ENCODE measurements around the gene DNMT1. TPM values are rescaled to one million over a fixed set of nuclear protein-coding genes. Genes with fewer than 3 reads are reported as not detected.

DNMT1 gene
- total and polyA plus RNA-seq, 2 donors (not counting 1 experiment from before 2014, with no cell fraction given), result 53.0 to 119 TPM

DNA sequence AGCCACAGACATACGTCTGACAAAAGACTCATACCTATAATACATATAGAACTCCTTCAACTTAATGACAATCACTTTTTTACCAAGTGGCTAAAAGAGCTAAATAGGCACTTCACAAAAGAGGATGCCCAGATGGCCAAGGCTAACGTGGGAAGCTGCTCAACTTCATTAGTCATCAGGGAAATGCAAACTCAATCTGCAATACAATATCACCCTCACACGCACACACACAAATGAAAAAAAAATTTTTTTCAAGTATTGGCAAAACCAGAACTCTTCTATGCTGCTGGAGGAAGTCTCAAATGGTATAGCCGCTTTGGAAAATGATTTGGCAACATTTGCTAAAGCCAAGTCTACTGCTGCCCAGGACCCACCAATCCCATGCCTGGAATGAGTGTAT lies 14.6 kb upstream of the DNMT1 start:
- H3K36me3 ChIP-seq (replicated peaks in 1 of 2; ENCODE audit: control extremely low read depth in 1 of 2, control insufficient read depth in 1 of 2, extremely low read depth in 1 of 2, insufficient read depth in 2 of 2, low read length in 1 of 2), result no peaks in the 10 kb centered on the region
- H3K27me3 Mint-ChIP-seq, result no peaks in the 10 kb centered on the region
- no peak for ATAC-seq (ENCODE audit: low read depth)
- H3K9me3 ChIP-seq (ENCODE audit: control extremely low read depth in 1 of 3, control insufficient read depth in 2 of 3, insufficient read depth in 1 of 3, low read length in 2 of 3), result peaks cover 0 to 8% (median 0%) of the 10 kb centered on the region in 3 donors
- H3K79me2 ChIP-seq (ENCODE audit: control insufficient read depth, insufficient read depth, low read length), result no peaks in the 10 kb centered on the region
- H2AFZ ChIP-seq (ENCODE audit: insufficient read depth, low read depth, low read length, poor library complexity, severe bottlenecking), result no peak overlapping the region
- no peaks in the 10 kb centered on the region for H3K4me1 Mint-ChIP-seq
- no peaks in the 10 kb centered on the region for H3K9me3 Mint-ChIP-seq (ENCODE audit: insufficient read depth)
- intact Hi-C loops (cut with micrococcal nuclease), result no loop called here
- H3K27me3 ChIP-seq (replicated peaks in 1 of 4; ENCODE audit: control extremely low read depth in 1 of 4, control insufficient read depth in 3 of 4, insufficient read depth in 4 of 4, low read length in 3 of 4), result no peaks in the 10 kb centered on the region
- ChIA-PET POLR2A (no interaction called here), CTCF (interaction anchor here (1.5 kb wide), 1 partner anchor 41 kb away, joined by 3 read pairs; no protein-coding TSS in a partner anchor)
- H3K4me2 ChIP-seq (replicated peaks; ENCODE audit: low read depth, low read length, poor library complexity, severe bottlenecking), result no peak overlapping the region
- TF ChIP-seq EZH2 (IDR thresholded peaks at IDR 0.05; ENCODE audit: borderline replicate concordance, insufficient read depth, low read depth, low read length, poor library complexity, severe bottlenecking), result no peak
- TF ChIP-seq, protein P1, sequence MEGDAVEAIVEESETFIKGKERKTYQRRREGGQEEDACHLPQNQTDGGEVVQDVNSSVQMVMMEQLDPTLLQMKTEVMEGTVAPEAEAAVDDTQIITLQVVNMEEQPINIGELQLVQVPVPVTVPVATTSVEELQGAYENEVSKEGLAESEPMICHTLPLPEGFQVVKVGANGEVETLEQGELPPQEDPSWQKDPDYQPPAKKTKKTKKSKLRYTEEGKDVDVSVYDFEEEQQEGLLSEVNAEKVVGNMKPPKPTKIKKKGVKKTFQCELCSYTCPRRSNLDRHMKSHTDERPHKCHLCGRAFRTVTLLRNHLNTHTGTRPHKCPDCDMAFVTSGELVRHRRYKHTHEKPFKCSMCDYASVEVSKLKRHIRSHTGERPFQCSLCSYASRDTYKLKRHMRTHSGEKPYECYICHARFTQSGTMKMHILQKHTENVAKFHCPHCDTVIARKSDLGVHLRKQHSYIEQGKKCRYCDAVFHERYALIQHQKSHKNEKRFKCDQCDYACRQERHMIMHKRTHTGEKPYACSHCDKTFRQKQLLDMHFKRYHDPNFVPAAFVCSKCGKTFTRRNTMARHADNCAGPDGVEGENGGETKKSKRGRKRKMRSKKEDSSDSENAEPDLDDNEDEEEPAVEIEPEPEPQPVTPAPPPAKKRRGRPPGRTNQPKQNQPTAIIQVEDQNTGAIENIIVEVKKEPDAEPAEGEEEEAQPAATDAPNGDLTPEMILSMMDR (IDR thresholded peaks at IDR 0.05), result no peak
- H3K4me1 ChIP-seq (ENCODE audit: control insufficient read depth in 2 of 2, insufficient read depth in 2 of 2, low read length in 2 of 2), result no peaks in the 10 kb centered on the region
- no peak overlapping the region for H3K9ac ChIP-seq (ENCODE audit: low read length)
- no peak overlapping the region for H3K27ac ChIP-seq (ENCODE audit: low read length in 2 of 2)
- H3K4me3 ChIP-seq (ENCODE audit: control extremely low read depth in 1 of 5, extremely low read depth in 1 of 5, insufficient read depth in 1 of 5, low read depth in 2 of 5, low read length in 4 of 5), result no peak overlapping the region
- 67% methylated on average over 3 of the region's 4 CpGs for WGBS (ENCODE audit: insufficient coverage)
- H3K27ac Mint-ChIP-seq, result no peak overlapping the region
- no peak for DNase-seq
- no peak overlapping the region for H3K4me3 Mint-ChIP-seq
- no peaks in the 10 kb centered on the region for H4K20me1 ChIP-seq (ENCODE audit: control insufficient read depth, insufficient read depth, low read length, poor library complexity, severe bottlenecking)

DNA sequence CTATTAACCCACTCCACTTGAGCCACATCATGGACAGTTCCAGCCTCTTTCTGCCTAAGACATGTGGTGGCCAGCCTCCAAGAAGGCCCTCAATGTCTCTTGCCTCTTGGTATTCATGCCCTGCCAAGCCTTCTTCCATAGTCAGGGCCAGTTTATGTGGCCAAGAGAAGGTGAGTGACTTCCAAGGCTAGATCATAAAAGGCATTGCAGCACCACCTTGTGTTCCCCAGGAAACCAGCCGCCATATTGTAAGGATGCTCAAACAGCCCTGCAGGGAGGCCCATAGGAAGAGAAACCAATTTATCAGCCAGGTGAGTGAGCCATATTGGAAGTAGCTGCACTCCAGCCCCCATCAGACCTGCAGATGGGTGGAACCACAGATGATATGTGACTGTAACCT lies 12.3 kb upstream of the DNMT1 start:
- intact Hi-C loops (cut with micrococcal nuclease), result no loop called here
- no peaks in the 10 kb centered on the region for H3K79me2 ChIP-seq (ENCODE audit: control insufficient read depth, insufficient read depth, low read length)
- no peaks in the 10 kb centered on the region for H3K27me3 Mint-ChIP-seq
- no peak overlapping the region for H3K4me3 Mint-ChIP-seq
- H3K9me3 Mint-ChIP-seq (ENCODE audit: insufficient read depth), result no peaks in the 10 kb centered on the region
- no peaks in the 10 kb centered on the region for H4K20me1 ChIP-seq (ENCODE audit: control insufficient read depth, insufficient read depth, low read length, poor library complexity, severe bottlenecking)
- CTCF ChIA-PET, result no interaction called here
- H3K9me3 ChIP-seq (ENCODE audit: control extremely low read depth in 1 of 3, control insufficient read depth in 2 of 3, insufficient read depth in 1 of 3, low read length in 2 of 3), result peaks cover 0 to 8% (median 0%) of the 10 kb centered on the region in 3 donors
- TF ChIP-seq EZH2 (IDR thresholded peaks at IDR 0.05; ENCODE audit: borderline replicate concordance, insufficient read depth, low read depth, low read length, poor library complexity, severe bottlenecking), result no peak
- TF ChIP-seq, protein P1 (IDR thresholded peaks at IDR 0.05), result no peak
- H3K27ac Mint-ChIP-seq, result no peak overlapping the region
- no peaks in the 10 kb centered on the region for H3K36me3 ChIP-seq (replicated peaks in 1 of 2; ENCODE audit: control extremely low read depth in 1 of 2, control insufficient read depth in 1 of 2, extremely low read depth in 1 of 2, insufficient read depth in 2 of 2, low read length in 1 of 2)
- DNase-seq (no peak), ATAC-seq (ENCODE audit: low read depth) (no peak)
- H3K4me3 ChIP-seq (ENCODE audit: control extremely low read depth in 1 of 5, extremely low read depth in 1 of 5, insufficient read depth in 1 of 5, low read depth in 2 of 5, low read length in 4 of 5), result no peak overlapping the region
- no peak overlapping the region for H3K9ac ChIP-seq (ENCODE audit: low read length)
- no peaks in the 10 kb centered on the region for H3K4me1 Mint-ChIP-seq
- H3K4me1 ChIP-seq (ENCODE audit: control insufficient read depth in 2 of 2, insufficient read depth in 2 of 2, low read length in 2 of 2), result no peaks in the 10 kb centered on the region
- H3K27ac ChIP-seq (ENCODE audit: low read length in 2 of 2), result no peak overlapping the region
- no peak overlapping the region for H2AFZ ChIP-seq (ENCODE audit: insufficient read depth, low read depth, low read length, poor library complexity, severe bottlenecking)
- no peak overlapping the region for H3K4me2 ChIP-seq (replicated peaks; ENCODE audit: low read depth, low read length, poor library complexity, severe bottlenecking)
- H3K27me3 ChIP-seq (replicated peaks in 1 of 4; ENCODE audit: control extremely low read depth in 1 of 4, control insufficient read depth in 3 of 4, insufficient read depth in 4 of 4, low read length in 3 of 4), result no peaks in the 10 kb centered on the region
- POLR2A ChIA-PET, result interaction anchor here (0.5 to 0.6 kb wide), 2 partner anchors 105 to 110 kb away, joined by 4 to 11 read pairs; no protein-coding TSS in a partner anchor
- WGBS (ENCODE audit: insufficient coverage), result 90% methylated on average over 1 of the region's 1 CpG
